MM.1S (cell line): ENCODE measurements around the gene GPATCH4.

ENCODE experiments used
- EZH2 ChIP-seq: fragments of 300-600 bp; sonication (generic); optimal IDR thresholded peaks from 2 replicates; pipeline ENCODE3; 2017; ENCODE audit warnings: low read depth, mild to moderate bottlenecking, antibody characterized with exemption, low read length, mixed read lengths
- EZH2phosphoT487 ChIP-seq: fragments of 300-600 bp; sonication (generic); IDR thresholded peaks from 2 replicates; pipeline ENCODE4 v1.6.1; 2018; ENCODE audit warnings: antibody characterized with exemption, low read length
- TF ChIP-seq, protein P1 (sequence below): fragments of 300-600 bp; sonication (generic); IDR thresholded peaks from 2 replicates; pipeline ENCODE4 v1.5.1; 2016; ENCODE audit warnings: antibody characterized with exemption, low read length, mixed read lengths

GRCh38 chr1:156598125-156598524, 3.2 kb downstream of the GPATCH4 start:
- TF ChIP-seq, protein P1, sequence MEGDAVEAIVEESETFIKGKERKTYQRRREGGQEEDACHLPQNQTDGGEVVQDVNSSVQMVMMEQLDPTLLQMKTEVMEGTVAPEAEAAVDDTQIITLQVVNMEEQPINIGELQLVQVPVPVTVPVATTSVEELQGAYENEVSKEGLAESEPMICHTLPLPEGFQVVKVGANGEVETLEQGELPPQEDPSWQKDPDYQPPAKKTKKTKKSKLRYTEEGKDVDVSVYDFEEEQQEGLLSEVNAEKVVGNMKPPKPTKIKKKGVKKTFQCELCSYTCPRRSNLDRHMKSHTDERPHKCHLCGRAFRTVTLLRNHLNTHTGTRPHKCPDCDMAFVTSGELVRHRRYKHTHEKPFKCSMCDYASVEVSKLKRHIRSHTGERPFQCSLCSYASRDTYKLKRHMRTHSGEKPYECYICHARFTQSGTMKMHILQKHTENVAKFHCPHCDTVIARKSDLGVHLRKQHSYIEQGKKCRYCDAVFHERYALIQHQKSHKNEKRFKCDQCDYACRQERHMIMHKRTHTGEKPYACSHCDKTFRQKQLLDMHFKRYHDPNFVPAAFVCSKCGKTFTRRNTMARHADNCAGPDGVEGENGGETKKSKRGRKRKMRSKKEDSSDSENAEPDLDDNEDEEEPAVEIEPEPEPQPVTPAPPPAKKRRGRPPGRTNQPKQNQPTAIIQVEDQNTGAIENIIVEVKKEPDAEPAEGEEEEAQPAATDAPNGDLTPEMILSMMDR: no peak
- TF ChIP-seq EZH2phosphoT487: no peak
- TF ChIP-seq EZH2: no peak
